ENCODE measurements around the gene EHD3. TPM values are rescaled to one million over a fixed set of nuclear protein-coding genes. Genes with fewer than 3 reads are reported as not detected.

EHD3 gene
- total RNA-seq, 1 donor from 2014 or later, result 10.7 TPM

GRCh38 chr2:31253356-31254131, 19.6 kb downstream of the EHD3 start:
- H3K9me3 Mint-ChIP-seq, result no peaks in the 10 kb centered on the region
- TF ChIP-seq, protein P1, sequence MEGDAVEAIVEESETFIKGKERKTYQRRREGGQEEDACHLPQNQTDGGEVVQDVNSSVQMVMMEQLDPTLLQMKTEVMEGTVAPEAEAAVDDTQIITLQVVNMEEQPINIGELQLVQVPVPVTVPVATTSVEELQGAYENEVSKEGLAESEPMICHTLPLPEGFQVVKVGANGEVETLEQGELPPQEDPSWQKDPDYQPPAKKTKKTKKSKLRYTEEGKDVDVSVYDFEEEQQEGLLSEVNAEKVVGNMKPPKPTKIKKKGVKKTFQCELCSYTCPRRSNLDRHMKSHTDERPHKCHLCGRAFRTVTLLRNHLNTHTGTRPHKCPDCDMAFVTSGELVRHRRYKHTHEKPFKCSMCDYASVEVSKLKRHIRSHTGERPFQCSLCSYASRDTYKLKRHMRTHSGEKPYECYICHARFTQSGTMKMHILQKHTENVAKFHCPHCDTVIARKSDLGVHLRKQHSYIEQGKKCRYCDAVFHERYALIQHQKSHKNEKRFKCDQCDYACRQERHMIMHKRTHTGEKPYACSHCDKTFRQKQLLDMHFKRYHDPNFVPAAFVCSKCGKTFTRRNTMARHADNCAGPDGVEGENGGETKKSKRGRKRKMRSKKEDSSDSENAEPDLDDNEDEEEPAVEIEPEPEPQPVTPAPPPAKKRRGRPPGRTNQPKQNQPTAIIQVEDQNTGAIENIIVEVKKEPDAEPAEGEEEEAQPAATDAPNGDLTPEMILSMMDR (conservative IDR thresholded peaks at IDR 0.05), result no peak
- H3K27ac Mint-ChIP-seq (ENCODE audit: unreplicated experiment), result no peak overlapping the region
- no peak for DNase-seq (ENCODE audit: low read depth, low spot score)
- H3K4me1 Mint-ChIP-seq, result peaks cover 6% of the 10 kb centered on the region
- H3K36me3 Mint-ChIP-seq (ENCODE audit: low read depth), result no peaks in the 10 kb centered on the region
- no peak overlapping the region for H3K4me3 Mint-ChIP-seq
- H3K27me3 Mint-ChIP-seq (ENCODE audit: low read depth), result no peaks in the 10 kb centered on the region

DNA sequence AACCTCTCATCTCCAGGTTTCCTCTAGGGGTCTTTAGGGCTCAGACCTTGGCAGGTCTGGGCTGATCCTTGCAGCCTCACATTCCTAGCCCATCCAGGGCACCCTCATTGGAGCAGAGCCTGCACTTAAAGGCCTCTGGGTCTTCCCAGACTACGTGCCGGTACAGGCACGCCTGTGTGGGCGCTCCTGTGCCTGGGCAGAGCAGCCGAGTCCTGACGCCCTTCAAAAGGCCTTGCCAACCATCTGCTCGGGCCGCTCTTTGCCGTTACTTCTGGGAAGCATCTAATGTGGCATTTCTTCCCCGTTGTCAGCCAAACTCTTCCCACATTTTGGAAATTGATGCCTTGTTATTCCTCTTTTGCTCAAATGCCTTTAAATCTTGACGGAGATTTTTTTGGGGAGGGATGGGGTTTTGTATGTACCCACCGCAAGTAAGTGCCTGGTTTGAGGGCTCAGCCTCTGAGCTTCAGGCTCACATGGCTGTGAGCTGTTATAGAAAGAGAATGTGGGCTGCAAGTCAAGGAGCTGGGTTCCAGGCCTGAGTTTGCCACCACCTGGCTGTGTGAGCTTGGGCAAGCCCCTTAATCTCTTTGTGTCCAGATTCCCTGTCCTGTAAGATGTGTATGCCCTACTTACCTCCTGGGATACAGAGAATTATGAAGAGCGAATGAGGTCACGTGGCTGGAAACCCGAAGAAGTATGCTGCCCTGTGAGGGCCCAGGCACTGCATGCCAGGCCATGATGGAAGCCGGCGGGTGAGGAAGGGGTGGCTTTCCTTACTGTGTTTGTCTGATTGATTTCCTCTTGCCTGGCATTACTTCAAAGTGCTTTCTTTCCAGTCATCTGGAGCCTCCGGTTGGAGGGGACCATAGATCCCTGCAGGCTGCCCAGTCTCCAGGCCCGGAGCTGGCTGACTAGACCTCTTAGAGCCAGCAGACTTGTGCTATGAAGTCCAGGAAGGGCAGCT, 20.6 kb downstream of the EHD3 start:
- no peak for DNase-seq (ENCODE audit: low read depth, low spot score)
- TF ChIP-seq, protein P1 (conservative IDR thresholded peaks at IDR 0.05), result no peak
- peaks cover 6% of the 10 kb centered on the region for H3K4me1 Mint-ChIP-seq
- no peaks in the 10 kb centered on the region for H3K27me3 Mint-ChIP-seq (ENCODE audit: low read depth)
- no peak overlapping the region for H3K27ac Mint-ChIP-seq (ENCODE audit: unreplicated experiment)
- no peaks in the 10 kb centered on the region for H3K36me3 Mint-ChIP-seq (ENCODE audit: low read depth)
- no peaks in the 10 kb centered on the region for H3K9me3 Mint-ChIP-seq
- no peak overlapping the region for H3K4me3 Mint-ChIP-seq

DNA sequence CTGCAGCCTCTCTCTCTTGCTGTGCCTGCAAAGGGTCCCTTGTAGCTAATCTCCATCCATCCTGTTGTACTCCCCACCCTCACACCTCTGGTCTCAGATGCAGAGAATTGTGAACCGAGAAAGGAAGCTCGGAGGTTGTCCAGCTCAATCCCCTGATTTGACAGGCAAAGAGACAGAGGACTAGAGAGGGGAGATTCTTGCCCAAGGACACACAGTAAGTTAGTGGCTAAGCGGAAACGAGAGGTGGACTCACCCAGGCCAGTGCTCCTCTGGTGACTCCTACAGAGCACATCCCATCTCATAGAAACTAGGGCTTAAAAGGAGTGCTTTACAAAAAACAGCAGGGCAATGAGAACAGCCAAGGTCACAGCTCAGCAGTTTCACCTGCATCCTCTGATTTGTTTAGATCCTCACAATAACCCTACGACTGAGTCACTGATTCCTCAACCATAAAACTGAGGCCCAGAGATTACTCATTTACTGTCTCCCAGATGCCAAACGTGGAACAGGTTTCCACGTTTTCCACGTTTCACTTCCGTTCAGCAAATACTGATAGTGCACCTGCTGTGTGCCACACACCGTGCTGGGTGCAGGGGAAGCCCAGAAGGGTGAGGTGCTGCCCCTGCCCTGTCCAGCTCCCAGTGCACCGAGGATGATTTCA, 22.1 kb downstream of the EHD3 start:
- DNase-seq (ENCODE audit: low read depth, low spot score), result no peak
- TF ChIP-seq, protein P1 (conservative IDR thresholded peaks at IDR 0.05), result no peak
- no peaks in the 10 kb centered on the region for H3K27me3 Mint-ChIP-seq (ENCODE audit: low read depth)
- no peaks in the 10 kb centered on the region for H3K9me3 Mint-ChIP-seq
- H3K4me1 Mint-ChIP-seq, result peaks cover 6% of the 10 kb centered on the region
- no peak overlapping the region for H3K27ac Mint-ChIP-seq (ENCODE audit: unreplicated experiment)
- no peak overlapping the region for H3K4me3 Mint-ChIP-seq
- no peaks in the 10 kb centered on the region for H3K36me3 Mint-ChIP-seq (ENCODE audit: low read depth)

- DNase-seq (ENCODE audit: low read depth, low spot score), result no peak
- H3K9me3 Mint-ChIP-seq, result no peaks in the 10 kb centered on the region
- H3K27me3 Mint-ChIP-seq (ENCODE audit: low read depth), result no peaks in the 10 kb centered on the region
- peaks cover 6% of the 10 kb centered on the region for H3K4me1 Mint-ChIP-seq
- no peak overlapping the region for H3K27ac Mint-ChIP-seq (ENCODE audit: unreplicated experiment)
- TF ChIP-seq, protein P1 (conservative IDR thresholded peaks at IDR 0.05), result no peak
- H3K4me3 Mint-ChIP-seq, result no peak overlapping the region
- H3K36me3 Mint-ChIP-seq (ENCODE audit: low read depth), result no peaks in the 10 kb centered on the region
Measured at GRCh38 chr2:31256611-31257382, 22.8 kb downstream of the EHD3 start.

DNA sequence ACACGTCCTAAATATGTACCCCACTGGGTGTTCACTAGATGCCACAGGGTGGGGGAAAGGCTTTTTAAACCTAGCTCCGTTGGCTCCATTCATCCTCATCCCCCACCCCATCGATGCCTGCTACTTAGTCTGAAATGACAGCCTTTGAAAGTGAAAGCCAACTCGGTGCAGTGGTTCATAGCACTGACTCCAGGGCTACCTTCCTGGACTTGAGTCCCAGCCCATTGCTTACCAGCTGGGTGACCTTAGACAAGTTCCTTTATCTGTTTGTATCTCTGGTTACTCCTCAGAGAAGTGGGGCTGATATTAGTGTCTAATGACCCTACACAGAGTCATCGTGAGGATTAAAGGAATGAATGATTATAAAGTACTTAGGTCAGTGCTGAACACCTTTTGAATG, 24.4 kb downstream of the EHD3 start:
- DNase-seq (ENCODE audit: low read depth, low spot score), result no peak
- no peaks in the 10 kb centered on the region for H3K9me3 Mint-ChIP-seq
- no peaks in the 10 kb centered on the region for H3K36me3 Mint-ChIP-seq (ENCODE audit: low read depth)
- no peak overlapping the region for H3K27ac Mint-ChIP-seq (ENCODE audit: unreplicated experiment)
- TF ChIP-seq, protein P1 (conservative IDR thresholded peaks at IDR 0.05), result no peak
- H3K4me1 Mint-ChIP-seq, result peaks cover 6% of the 10 kb centered on the region
- H3K4me3 Mint-ChIP-seq, result no peak overlapping the region
- H3K27me3 Mint-ChIP-seq (ENCODE audit: low read depth), result no peaks in the 10 kb centered on the region

All from neural crest cell (in vitro differentiated cells).